Ascending aorta (tissue), 2 donors: ENCODE results near the gene ZNF716. TPM values are rescaled to one million over a fixed set of nuclear protein-coding genes. Genes with fewer than 3 reads are reported as not detected.
"Not testable (repeated sequence)": the region's sequence is repeated elsewhere in the genome, so short reads cannot be mapped to it uniquely, and the experiment has no call there.

ENCODE experiments used
- DNase-seq, 2 donors: peaks; one replicate each; pipeline ENCODE4 v3.0.0-alpha.2; 2019; ENCODE audit warnings: low spot score in 2 of 2
- H3K27ac ChIP-seq, 2 donors: fragments of 200-600 bp; sonication (generic); one replicate each; pipeline ENCODE4 v1.5.1; 2016 to 2017; ENCODE audit warnings: mild to moderate bottlenecking in 1 of 2
- H3K27me3 ChIP-seq: fragments of 200-600 bp; sonication (generic); one replicate; pipeline ENCODE4 v1.5.1; 2017
- H3K36me3 ChIP-seq, 2 donors: fragments of 200-600 bp; sonication (generic); one replicate each; pipeline ENCODE4 v1.5.1; 2016
- H3K4me1 ChIP-seq, 2 donors: fragments of 200-600 bp; sonication (generic); one replicate each; pipeline ENCODE4 v1.5.1; 2016 to 2017; ENCODE audit warnings: mild to moderate bottlenecking in 1 of 2
- H3K4me3 ChIP-seq, 2 donors: fragments of 200-600 bp; sonication (generic); one replicate each; pipeline ENCODE4 v1.5.1; 2016 to 2017; ENCODE audit warnings: mild to moderate bottlenecking in 1 of 2
- H3K9me3 ChIP-seq, 2 donors: fragments of 200-600 bp; sonication (generic); one replicate each; pipeline ENCODE4 v1.5.1; 2016
- CTCF ChIP-seq, 3 experiments: fragments of 200-600 bp in 2 of 3; fragments of 450-650 bp in 1 of 3; sonication (generic) in 2 of 3; IDR thresholded peaks; one replicate each; pipeline ENCODE4 v1.5.1; 2016 to 2019; ENCODE audit warnings: antibody characterized with exemption in 3 of 3, mild to moderate bottlenecking in 1 of 3, moderate library complexity in 1 of 3
- intact Hi-C: fragments of 100-400 bp; cut with DNase I; formaldehyde crosslinking; loops from one replicate; pipeline ENCODE4 v1.15.1; 2023
- total RNA-seq: library from RNA; depleted of rRNA; stranded (reverse); fragments of >200 nt; gene quantifications from one replicate; pipeline ENCODE4 v1.1.0, GENCODE V29; 2016

ZNF716 gene
- total RNA-seq = not detected

GRCh38 chr7:57449904-57450303, at the start of gene ZNF716:
TSS of gene ZNF716 (plus strand) at chr7:57450177. CDS start at chr7:57450289, 112 bp downstream.
- Histone ChIP-seq H3K4me3 (no peak within 1 kb of the TSS), H3K9me3 (peaks cover 0 to 3% of the 10 kb centered on the region in 2 donors), H3K27me3 (no peaks in the 10 kb centered on the region), H3K4me1 (no peaks in the 10 kb centered on the region), H3K27ac (no peak within 1 kb of the TSS), H3K36me3 (no peaks in the 10 kb centered on the region)
- no peak for TF ChIP-seq CTCF (IDR thresholded peaks at IDR 0.05)
- no peak for DNase-seq
- intact Hi-C loops = no loop called here

- no peaks in the 10 kb centered on the region for H3K27me3 ChIP-seq
- H3K36me3 ChIP-seq = no peaks in the 10 kb centered on the region
- intact Hi-C loops = no loop called here
- H3K4me3 ChIP-seq = no peak overlapping the region
- H3K4me1 ChIP-seq = no peaks in the 10 kb centered on the region
- H3K9me3 ChIP-seq = peaks cover 0 to 2% of the 10 kb centered on the region in 2 donors
- H3K27ac ChIP-seq = no peak overlapping the region
- TF ChIP-seq CTCF (IDR thresholded peaks at IDR 0.05) = no peak
- no peak for DNase-seq
Observed at GRCh38 chr7:57400531-57401155, 49.3 kb upstream of the ZNF716 start.

- H3K9me3 ChIP-seq, H3K36me3 ChIP-seq, DNase-seq, H3K4me3 ChIP-seq, H3K27me3 ChIP-seq, H3K4me1 ChIP-seq, intact Hi-C loops, H3K27ac ChIP-seq: not testable (repeated sequence)
Observed at GRCh38 chr7:57403051-57403450, 46.9 kb upstream of the ZNF716 start.

- intact Hi-C loops = no loop called here
Observed at GRCh38 chr7:57403601-57404342, 46.2 kb upstream of the ZNF716 start.

GRCh38 chr7:57404343-57404966, 45.5 kb upstream of the ZNF716 start:
- Histone ChIP-seq H3K27ac (no peak overlapping the region), H3K36me3 (no peaks in the 10 kb centered on the region), H3K4me3 (peak overlapping the region in 1 of 2 donors; percentile 22), H3K27me3 (no peaks in the 10 kb centered on the region), H3K4me1 (no peaks in the 10 kb centered on the region), H3K9me3 (peaks cover 0 to 2% of the 10 kb centered on the region in 2 donors)
- DNase-seq = no peak
- no peak for TF ChIP-seq CTCF (IDR thresholded peaks at IDR 0.05)
- intact Hi-C loops = no loop called here

More at GRCh38 chr7:57403601-57404342, 46.2 kb upstream of the ZNF716 start:
- TF ChIP-seq CTCF (IDR thresholded peaks at IDR 0.05) = no peak
- peak overlapping the region in 1 of 2 donors; percentile 22 for H3K4me3 ChIP-seq
- H3K27ac ChIP-seq = no peak overlapping the region
- H3K27me3 ChIP-seq = no peaks in the 10 kb centered on the region
- no peaks in the 10 kb centered on the region for H3K4me1 ChIP-seq
- peaks cover 0 to 2% of the 10 kb centered on the region in 2 donors for H3K9me3 ChIP-seq
- H3K36me3 ChIP-seq = no peaks in the 10 kb centered on the region
- DNase-seq = no peak

- Histone ChIP-seq H3K4me1 (no peaks in the 10 kb centered on the region), H3K36me3 (no peaks in the 10 kb centered on the region), H3K27me3 (no peaks in the 10 kb centered on the region), H3K4me3 (peak overlapping the region in 1 of 2 donors; percentile 10), H3K9me3 (peaks cover 0 to 2% of the 10 kb centered on the region in 2 donors), H3K27ac (no peak overlapping the region)
- DNase-seq = no peak
- TF ChIP-seq CTCF (IDR thresholded peaks at IDR 0.05) = no peak
- intact Hi-C loops = no loop called here
Observed at GRCh38 chr7:57404967-57405421, 45.0 kb upstream of the ZNF716 start.
